ENCODE results near the gene JARID2.
A peak's percentile ranks its signal among the peaks of the same experiment; 100 is the strongest.
"Not testable (repeated sequence)": the region's sequence is repeated elsewhere in the genome, so short reads cannot be mapped to it uniquely, and the experiment has no call there.

JARID2 gene

DNA sequence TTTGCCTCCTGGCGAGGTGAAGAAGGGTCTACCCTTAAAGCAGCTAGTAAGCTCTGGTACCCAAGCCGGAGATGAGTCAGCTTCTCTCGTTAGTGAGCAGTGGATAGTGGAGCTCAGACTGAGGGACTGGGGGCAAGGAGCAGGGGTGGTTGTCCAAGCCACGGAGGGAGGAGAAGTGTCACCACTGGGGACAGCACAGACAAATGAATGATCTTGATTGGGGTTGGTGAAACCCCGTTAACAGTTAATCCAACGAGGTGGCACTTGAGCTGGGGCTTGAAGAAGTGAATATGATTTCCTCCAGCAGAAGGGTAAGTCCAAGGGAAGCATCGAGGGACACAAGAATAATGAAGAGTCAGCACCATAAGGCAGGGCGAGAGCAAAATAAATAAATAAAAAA lies 43.0 kb downstream of the JARID2 start:
- H3K23ac ChIP-seq (ENCODE audit: low read length in 2 of 2) = no peak overlapping the region
- H3K4me1 ChIP-seq (ENCODE audit: control insufficient read depth, insufficient read depth, low read depth, low read length) = peaks cover 9% of the 10 kb centered on the region
- H2BK15ac ChIP-seq (ENCODE audit: low read depth, poor library complexity, severe bottlenecking) = no peak overlapping the region
- H3K18ac ChIP-seq (ENCODE audit: low read depth in 1 of 2, low read length in 2 of 2) = no peak overlapping the region
- H3K27ac ChIP-seq (ENCODE audit: low read length, poor library complexity, severe bottlenecking) = no peak overlapping the region
- no peak overlapping the region for H2AFZ ChIP-seq (ENCODE audit: low read depth, low read length)
- H2AK5ac ChIP-seq (ENCODE audit: low read length, severe bottlenecking) = no peak overlapping the region
- H3K27me3 ChIP-seq (ENCODE audit: control insufficient read depth in 1 of 2, insufficient read depth in 1 of 2, low read length in 2 of 2) = no peaks in the 10 kb centered on the region
- H2BK12ac ChIP-seq (ENCODE audit: low read length in 2 of 2) = no peak overlapping the region
- peaks cover 28% of the 10 kb centered on the region for H3K79me1 ChIP-seq (replicated peaks; ENCODE audit: low read length, poor library complexity, severe bottlenecking)
- H3K14ac ChIP-seq (ENCODE audit: low read length in 2 of 2) = no peak overlapping the region
- no peak overlapping the region for H4K8ac ChIP-seq (ENCODE audit: low read length)
- H3K9me3 ChIP-seq (ENCODE audit: control insufficient read depth, low read length) = no peaks in the 10 kb centered on the region
- H3K36me3 ChIP-seq (ENCODE audit: control insufficient read depth in 1 of 2, insufficient read depth in 2 of 2, low read depth in 1 of 2, low read length in 2 of 2) = peaks cover 0 to 2% of the 10 kb centered on the region in 2 experiments
- H3K4ac ChIP-seq (ENCODE audit: low read depth in 1 of 2, low read length in 2 of 2) = no peak overlapping the region
- no peak for DNase-seq
- H2BK120ac ChIP-seq (ENCODE audit: low read depth, low read length) = peak overlapping the region; percentile 3
- no peak overlapping the region for H3K4me2 ChIP-seq (ENCODE audit: low read length, poor library complexity, severe bottlenecking)
- WGBS = 84% methylated on average over 8 of the region's 8 CpGs
- no peak overlapping the region for H2BK5ac ChIP-seq (ENCODE audit: low read depth, low read length, poor library complexity, severe bottlenecking)
- H4K91ac ChIP-seq (ENCODE audit: low read length) = peak overlapping the region; percentile 15
- H3K9ac ChIP-seq (ENCODE audit: low read length) = no peak overlapping the region
- no peak overlapping the region for H3K4me3 ChIP-seq (ENCODE audit: insufficient read depth in 1 of 2, low read depth in 1 of 2, low read length in 2 of 2)

GRCh38 chr6:15289456-15289855 lies 43.6 kb downstream of the JARID2 start:
- not testable (repeated sequence) for H2BK12ac ChIP-seq (ENCODE audit: low read length in 2 of 2); H3K14ac ChIP-seq (ENCODE audit: low read length in 2 of 2); H3K27ac ChIP-seq (ENCODE audit: low read length, poor library complexity, severe bottlenecking); H3K27me3 ChIP-seq (ENCODE audit: control insufficient read depth in 1 of 2, insufficient read depth in 1 of 2, low read length in 2 of 2); H3K4me3 ChIP-seq (ENCODE audit: insufficient read depth in 1 of 2, low read depth in 1 of 2, low read length in 2 of 2); H2AK5ac ChIP-seq (ENCODE audit: low read length, severe bottlenecking); H3K4me2 ChIP-seq (ENCODE audit: low read length, poor library complexity, severe bottlenecking); H4K91ac ChIP-seq (ENCODE audit: low read length); H2BK15ac ChIP-seq (ENCODE audit: low read depth, poor library complexity, severe bottlenecking); H3K4ac ChIP-seq (ENCODE audit: low read depth in 1 of 2, low read length in 2 of 2); H3K18ac ChIP-seq (ENCODE audit: low read depth in 1 of 2, low read length in 2 of 2); H3K36me3 ChIP-seq (ENCODE audit: control insufficient read depth in 1 of 2, insufficient read depth in 2 of 2, low read depth in 1 of 2, low read length in 2 of 2); H3K23ac ChIP-seq (ENCODE audit: low read length in 2 of 2); H3K9me3 ChIP-seq (ENCODE audit: control insufficient read depth, low read length); H2BK120ac ChIP-seq (ENCODE audit: low read depth, low read length); H2BK5ac ChIP-seq (ENCODE audit: low read depth, low read length, poor library complexity, severe bottlenecking); H3K9ac ChIP-seq (ENCODE audit: low read length); H4K8ac ChIP-seq (ENCODE audit: low read length); H2AFZ ChIP-seq (ENCODE audit: low read depth, low read length); H3K4me1 ChIP-seq (ENCODE audit: control insufficient read depth, insufficient read depth, low read depth, low read length)
- DNase-seq = peak; percentile 54
- peaks cover 33% of the 10 kb centered on the region for H3K79me1 ChIP-seq (replicated peaks; ENCODE audit: low read length, poor library complexity, severe bottlenecking)
- 52% methylated on average over 7 of the region's 7 CpGs for WGBS

DNA sequence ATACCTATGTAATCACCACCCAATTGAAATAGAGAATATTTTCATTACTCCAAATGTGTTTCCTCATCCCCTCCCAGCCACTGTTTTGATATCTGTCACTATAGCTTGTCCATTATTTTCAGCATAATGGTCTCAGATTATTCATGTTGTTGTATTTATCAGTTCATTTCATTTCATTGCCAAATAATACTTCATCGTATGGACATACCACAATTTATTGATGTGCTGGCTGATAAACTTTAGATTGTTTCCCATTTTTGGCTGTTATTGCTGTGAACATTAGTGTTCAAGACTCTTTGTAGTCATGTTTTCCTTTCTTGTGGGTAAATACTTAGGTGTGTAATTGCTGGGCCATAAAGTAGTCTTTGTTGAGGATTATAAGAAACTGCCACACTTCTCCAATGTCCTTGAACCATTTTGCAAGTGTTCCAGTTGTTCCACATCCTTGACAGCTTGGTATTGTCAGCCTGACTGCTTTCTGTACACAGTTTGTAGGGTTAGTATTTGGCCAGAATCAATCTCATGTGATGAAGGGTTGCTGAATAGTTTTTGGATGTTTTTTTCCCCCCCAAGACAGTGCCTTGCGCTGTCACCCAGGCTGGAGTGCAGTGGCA lies 44.3 kb downstream of the JARID2 start:
- H2BK5ac ChIP-seq (ENCODE audit: low read depth, low read length, poor library complexity, severe bottlenecking) = no peak overlapping the region
- H3K4me2 ChIP-seq (ENCODE audit: low read length, poor library complexity, severe bottlenecking) = no peak overlapping the region

GRCh38 chr6:15290962-15291704 lies 45.3 kb downstream of the JARID2 start:
- Histone ChIP-seq H2BK15ac (ENCODE audit: low read depth, poor library complexity, severe bottlenecking) (no peak overlapping the region), H3K4me3 (ENCODE audit: insufficient read depth in 1 of 2, low read depth in 1 of 2, low read length in 2 of 2) (no peak overlapping the region), H3K36me3 (ENCODE audit: control insufficient read depth in 1 of 2, insufficient read depth in 2 of 2, low read depth in 1 of 2, low read length in 2 of 2) (peaks cover 0 to 2% of the 10 kb centered on the region in 2 experiments), H2BK5ac (ENCODE audit: low read depth, low read length, poor library complexity, severe bottlenecking) (no peak overlapping the region), H2AK5ac (ENCODE audit: low read length, severe bottlenecking) (no peak overlapping the region), H3K4me1 (ENCODE audit: control insufficient read depth, insufficient read depth, low read depth, low read length) (peaks cover 1% of the 10 kb centered on the region), H3K9ac (ENCODE audit: low read length) (no peak overlapping the region), H4K8ac (ENCODE audit: low read length) (no peak overlapping the region), H3K9me3 (ENCODE audit: control insufficient read depth, low read length) (no peaks in the 10 kb centered on the region), H2BK120ac (ENCODE audit: low read depth, low read length) (no peak overlapping the region), H3K27ac (ENCODE audit: low read length, poor library complexity, severe bottlenecking) (no peak overlapping the region), H2AFZ (ENCODE audit: low read depth, low read length) (no peak overlapping the region), H3K27me3 (ENCODE audit: control insufficient read depth in 1 of 2, insufficient read depth in 1 of 2, low read length in 2 of 2) (no peaks in the 10 kb centered on the region), H3K14ac (ENCODE audit: low read length in 2 of 2) (no peak overlapping the region), H3K18ac (ENCODE audit: low read depth in 1 of 2, low read length in 2 of 2) (no peak overlapping the region), H4K91ac (ENCODE audit: low read length) (no peak overlapping the region), H3K23ac (ENCODE audit: low read length in 2 of 2) (no peak overlapping the region), H3K4me2 (ENCODE audit: low read length, poor library complexity, severe bottlenecking) (no peak overlapping the region), H2BK12ac (ENCODE audit: low read length in 2 of 2) (no peak overlapping the region), H3K79me1 (replicated peaks; ENCODE audit: low read length, poor library complexity, severe bottlenecking) (peaks cover 39% of the 10 kb centered on the region), H3K4ac (ENCODE audit: low read depth in 1 of 2, low read length in 2 of 2) (no peak overlapping the region)
- DNase-seq = no peak
- 93% methylated on average over 11 of the region's 13 CpGs for WGBS

More for the DNA sequence above, 44.3 kb downstream of the JARID2 start:
- no peak for DNase-seq
- Histone ChIP-seq H2BK120ac (ENCODE audit: low read depth, low read length) (no peak overlapping the region), H2BK15ac (ENCODE audit: low read depth, poor library complexity, severe bottlenecking) (no peak overlapping the region), H3K9ac (ENCODE audit: low read length) (no peak overlapping the region), H3K4me1 (ENCODE audit: control insufficient read depth, insufficient read depth, low read depth, low read length) (peaks cover 2% of the 10 kb centered on the region), H3K4me3 (ENCODE audit: insufficient read depth in 1 of 2, low read depth in 1 of 2, low read length in 2 of 2) (no peak overlapping the region), H3K14ac (ENCODE audit: low read length in 2 of 2) (no peak overlapping the region), H3K79me1 (replicated peaks; ENCODE audit: low read length, poor library complexity, severe bottlenecking) (peaks cover 36% of the 10 kb centered on the region), H3K27me3 (ENCODE audit: control insufficient read depth in 1 of 2, insufficient read depth in 1 of 2, low read length in 2 of 2) (no peaks in the 10 kb centered on the region), H3K23ac (ENCODE audit: low read length in 2 of 2) (no peak overlapping the region), H4K8ac (ENCODE audit: low read length) (no peak overlapping the region), H2AFZ (ENCODE audit: low read depth, low read length) (no peak overlapping the region), H2BK12ac (ENCODE audit: low read length in 2 of 2) (no peak overlapping the region), H3K4ac (ENCODE audit: low read depth in 1 of 2, low read length in 2 of 2) (no peak overlapping the region), H3K18ac (ENCODE audit: low read depth in 1 of 2, low read length in 2 of 2) (peak overlapping the region in 1 of 2 experiments; percentile 66), H3K27ac (ENCODE audit: low read length, poor library complexity, severe bottlenecking) (no peak overlapping the region), H2AK5ac (ENCODE audit: low read length, severe bottlenecking) (no peak overlapping the region), H4K91ac (ENCODE audit: low read length) (no peak overlapping the region), H3K9me3 (ENCODE audit: control insufficient read depth, low read length) (no peaks in the 10 kb centered on the region), H3K36me3 (ENCODE audit: control insufficient read depth in 1 of 2, insufficient read depth in 2 of 2, low read depth in 1 of 2, low read length in 2 of 2) (peaks cover 0 to 2% of the 10 kb centered on the region in 2 experiments)
- 100% methylated on average over 2 of the region's 2 CpGs for WGBS

Measured in mesenchymal stem cell (in vitro differentiated cells and primary cell).